HEK293T (cell line): ENCODE measurements around the gene SH3PXD2A.

Experiments
- ARNT ChIP-seq: fragments of 450-650 bp; IDR thresholded peaks from 2 replicates; pipeline ENCODE4 v1.6.1; 2017; ENCODE audit warnings: mild to moderate bottlenecking
- BHLHE40 ChIP-seq: fragments of 450-650 bp; IDR thresholded peaks from 2 replicates; pipeline ENCODE4 v1.6.1; 2016; ENCODE audit warnings: mild to moderate bottlenecking, moderate library complexity, borderline replicate concordance
- FOXA1 ChIP-seq: fragments of 450-650 bp; IDR thresholded peaks from 2 replicates; pipeline ENCODE4 v1.6.1; 2016; ENCODE audit warnings: mild to moderate bottlenecking
- FOXM1 ChIP-seq: fragments of 450-650 bp; IDR thresholded peaks from 2 replicates; pipeline ENCODE4 v1.6.1; 2017; ENCODE audit warnings: mild to moderate bottlenecking, borderline replicate concordance
- HDGF ChIP-seq: fragments of 450-650 bp; IDR thresholded peaks from 2 replicates; pipeline ENCODE4 v1.6.1; 2017; ENCODE audit warnings: antibody characterized with exemption, borderline replicate concordance
- L3MBTL2 ChIP-seq: fragments of 450-650 bp; conservative IDR thresholded peaks from 2 replicates; pipeline ENCODE4 v1.6.1; 2016; ENCODE audit warnings: mild to moderate bottlenecking
- NFRKB ChIP-seq: fragments of 450-650 bp; IDR thresholded peaks from 2 replicates; pipeline ENCODE4 v1.6.1; 2016; ENCODE audit warnings: mild to moderate bottlenecking, moderate library complexity
- SP1 ChIP-seq: fragments of 450-650 bp; IDR thresholded peaks from 2 replicates; pipeline ENCODE4 v1.6.1; 2017
- SUZ12 ChIP-seq: fragments of 450-650 bp; IDR thresholded peaks from 2 replicates; pipeline ENCODE4 v1.6.1; 2016; ENCODE audit warnings: mild to moderate bottlenecking
- TARDBP ChIP-seq: fragments of 450-650 bp; IDR thresholded peaks from 2 replicates; pipeline ENCODE4 v1.6.1; 2016
- ZNF384 ChIP-seq: fragments of 450-650 bp; IDR thresholded peaks from 2 replicates; pipeline ENCODE4 v1.6.1; 2016

DNA sequence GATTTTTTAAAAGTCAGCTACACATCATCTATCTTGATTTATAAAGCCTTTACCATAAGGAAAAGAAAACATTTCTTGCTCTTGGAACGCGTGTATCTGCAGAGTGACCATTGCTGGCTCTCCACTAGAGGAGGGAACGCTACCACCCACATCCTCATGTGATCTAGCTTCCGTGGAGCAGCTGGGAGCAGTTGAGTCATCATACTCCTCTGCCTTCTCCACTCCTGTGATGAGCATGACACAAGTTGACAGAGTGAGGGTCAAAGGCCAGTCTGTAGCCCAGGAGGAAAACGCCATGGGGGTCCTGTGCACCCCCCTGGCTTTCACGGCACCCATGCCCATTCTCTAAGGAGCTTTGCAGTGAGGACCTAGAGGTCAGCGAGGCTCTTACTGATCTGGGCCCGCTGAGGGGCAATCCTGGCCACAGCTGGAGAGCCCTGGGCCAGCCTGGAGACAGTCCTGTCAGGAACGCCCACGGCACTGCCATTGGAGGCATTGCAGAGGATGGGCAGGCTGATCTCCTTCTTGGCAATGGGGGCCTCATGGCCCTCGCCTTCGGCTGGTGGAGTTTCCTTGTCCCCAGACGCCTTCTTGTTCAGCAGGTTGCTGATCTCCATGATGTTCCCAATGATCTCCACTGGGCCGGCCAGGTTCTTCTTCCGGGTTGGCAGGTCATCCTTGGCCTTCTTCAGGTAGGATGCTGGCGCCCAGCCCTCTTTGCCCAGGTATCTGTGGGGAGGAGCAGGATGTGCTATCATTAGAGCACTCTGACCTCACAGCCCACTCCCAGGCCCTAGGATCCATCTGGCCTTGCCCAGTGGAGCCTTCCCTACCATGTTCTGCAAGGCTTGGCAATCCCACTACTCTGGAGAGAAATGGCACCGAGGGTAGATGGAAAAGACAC, 242.7 kb downstream of the SH3PXD2A start:
- TF ChIP-seq NFRKB (no peak), ZNF384 (no peak), HDGF (no peak), L3MBTL2 (no peak), FOXM1 (no peak), SUZ12 (no peak), ARNT (no peak), FOXA1 (no peak), BHLHE40 (no peak), SP1 (no peak), TARDBP (no peak)
